ENCODE measurements around the gene WASF2.
"Not testable (repeated sequence)": the region's sequence is repeated elsewhere in the genome, so short reads cannot be mapped to it uniquely, and the experiment has no call there.

Gene WASF2

DNA sequence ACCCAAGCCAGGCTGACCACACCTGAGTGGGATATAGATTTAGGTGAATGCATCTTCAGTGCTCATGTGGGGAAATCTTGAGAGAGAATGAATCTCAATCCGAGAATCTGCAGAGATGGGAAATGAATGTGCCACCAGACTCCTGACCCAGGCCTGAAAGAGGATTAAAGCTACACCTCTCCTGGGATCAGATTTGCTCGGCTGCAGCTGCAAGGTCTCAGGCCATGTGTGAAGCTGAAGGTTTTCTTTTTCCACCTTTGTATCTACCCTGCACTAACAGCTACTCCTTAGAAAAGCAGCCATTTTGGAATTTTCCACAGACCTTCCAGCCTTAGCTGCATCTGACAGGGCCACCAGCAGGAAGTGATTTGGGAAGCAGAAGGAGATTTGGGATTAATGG, 79.3 kb downstream of the WASF2 start:
- no peak overlapping the region for H2AFZ ChIP-seq (ENCODE audit: low read length)
- no peaks in the 10 kb centered on the region for H3K79me2 ChIP-seq (ENCODE audit: insufficient read depth, low read length)
- H3K27ac ChIP-seq (ENCODE audit: low read depth, low read length, poor library complexity, severe bottlenecking): no peak overlapping the region
- no peaks in the 10 kb centered on the region; the same call in 1 of the 2 replicates for H3F3A ChIP-seq (ENCODE audit: insufficient read depth, low read length)
- TF ChIP-seq EZH2 (IDR thresholded peaks at IDR 0.05; ENCODE audit: borderline replicate concordance, low read length): no peak
- TF ChIP-seq, protein P1, sequence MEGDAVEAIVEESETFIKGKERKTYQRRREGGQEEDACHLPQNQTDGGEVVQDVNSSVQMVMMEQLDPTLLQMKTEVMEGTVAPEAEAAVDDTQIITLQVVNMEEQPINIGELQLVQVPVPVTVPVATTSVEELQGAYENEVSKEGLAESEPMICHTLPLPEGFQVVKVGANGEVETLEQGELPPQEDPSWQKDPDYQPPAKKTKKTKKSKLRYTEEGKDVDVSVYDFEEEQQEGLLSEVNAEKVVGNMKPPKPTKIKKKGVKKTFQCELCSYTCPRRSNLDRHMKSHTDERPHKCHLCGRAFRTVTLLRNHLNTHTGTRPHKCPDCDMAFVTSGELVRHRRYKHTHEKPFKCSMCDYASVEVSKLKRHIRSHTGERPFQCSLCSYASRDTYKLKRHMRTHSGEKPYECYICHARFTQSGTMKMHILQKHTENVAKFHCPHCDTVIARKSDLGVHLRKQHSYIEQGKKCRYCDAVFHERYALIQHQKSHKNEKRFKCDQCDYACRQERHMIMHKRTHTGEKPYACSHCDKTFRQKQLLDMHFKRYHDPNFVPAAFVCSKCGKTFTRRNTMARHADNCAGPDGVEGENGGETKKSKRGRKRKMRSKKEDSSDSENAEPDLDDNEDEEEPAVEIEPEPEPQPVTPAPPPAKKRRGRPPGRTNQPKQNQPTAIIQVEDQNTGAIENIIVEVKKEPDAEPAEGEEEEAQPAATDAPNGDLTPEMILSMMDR (IDR thresholded peaks at IDR 0.05; ENCODE audit: low read length): no peak
- no peak overlapping the region for H3K4me3 ChIP-seq (ENCODE audit: low read depth, low read length, poor library complexity, severe bottlenecking)
- H3K4me1 ChIP-seq (ENCODE audit: insufficient read depth, low read length, severe bottlenecking): peaks cover 27% of the 10 kb centered on the region
- H3K27me3 ChIP-seq (ENCODE audit: insufficient read depth, low read length): no peaks in the 10 kb centered on the region
- H4K20me1 ChIP-seq (ENCODE audit: insufficient read depth, low read length): no peaks in the 10 kb centered on the region
- H3K36me3 ChIP-seq (ENCODE audit: insufficient read depth, low read length): peaks cover 92% of the 10 kb centered on the region
- H3K9me3 ChIP-seq (ENCODE audit: low read length): no peaks in the 10 kb centered on the region
- H3K9ac ChIP-seq (ENCODE audit: low read length): no peak overlapping the region
- no peaks in the 10 kb centered on the region for H3K9me2 ChIP-seq (ENCODE audit: low read depth, low read length)
- no peak overlapping the region for H3K4me2 ChIP-seq (ENCODE audit: low read length)

DNA sequence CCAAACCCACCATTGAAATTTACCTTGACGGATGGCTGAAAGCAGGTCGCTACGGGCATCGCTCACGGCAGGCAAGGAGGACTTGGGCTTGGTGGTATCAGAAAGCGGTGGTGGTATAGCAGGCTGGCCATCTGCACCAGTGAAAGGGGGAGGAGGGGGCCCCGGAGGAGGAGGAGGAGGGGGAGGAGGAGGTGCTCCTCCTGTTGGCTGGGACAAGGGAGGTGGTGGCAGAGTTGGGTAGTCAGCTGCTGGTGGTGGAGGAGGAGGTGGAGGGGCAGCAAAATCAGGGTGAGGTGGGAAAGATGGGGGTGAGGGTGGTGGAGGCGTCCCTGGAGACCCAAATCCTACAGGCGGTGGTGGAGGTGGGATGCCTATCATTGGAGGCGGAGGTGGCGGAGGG, 80.3 kb downstream of the WASF2 start:
- H4K20me1 ChIP-seq (ENCODE audit: insufficient read depth, low read length): no peaks in the 10 kb centered on the region
- no peak overlapping the region for H3K4me3 ChIP-seq (ENCODE audit: low read depth, low read length, poor library complexity, severe bottlenecking)
- TF ChIP-seq EZH2 (IDR thresholded peaks at IDR 0.05; ENCODE audit: borderline replicate concordance, low read length): no peak
- TF ChIP-seq, protein P1 (IDR thresholded peaks at IDR 0.05; ENCODE audit: low read length): no peak
- no peak overlapping the region for H3K27ac ChIP-seq (ENCODE audit: low read depth, low read length, poor library complexity, severe bottlenecking)
- no peaks in the 10 kb centered on the region for H3K9me3 ChIP-seq (ENCODE audit: low read length)
- peaks cover 88% of the 10 kb centered on the region for H3K36me3 ChIP-seq (ENCODE audit: insufficient read depth, low read length)
- no peaks in the 10 kb centered on the region for H3K79me2 ChIP-seq (ENCODE audit: insufficient read depth, low read length)
- no peak overlapping the region for H3K4me2 ChIP-seq (ENCODE audit: low read length)
- H3K9ac ChIP-seq (ENCODE audit: low read length): no peak overlapping the region
- H3K4me1 ChIP-seq (ENCODE audit: insufficient read depth, low read length, severe bottlenecking): peaks cover 37% of the 10 kb centered on the region
- H3F3A ChIP-seq (ENCODE audit: insufficient read depth, low read length): no peaks in the 10 kb centered on the region; the same call in 1 of the 2 replicates
- no peak overlapping the region for H2AFZ ChIP-seq (ENCODE audit: low read length)
- no peaks in the 10 kb centered on the region for H3K9me2 ChIP-seq (ENCODE audit: low read depth, low read length)
- no peaks in the 10 kb centered on the region for H3K27me3 ChIP-seq (ENCODE audit: insufficient read depth, low read length)

DNA sequence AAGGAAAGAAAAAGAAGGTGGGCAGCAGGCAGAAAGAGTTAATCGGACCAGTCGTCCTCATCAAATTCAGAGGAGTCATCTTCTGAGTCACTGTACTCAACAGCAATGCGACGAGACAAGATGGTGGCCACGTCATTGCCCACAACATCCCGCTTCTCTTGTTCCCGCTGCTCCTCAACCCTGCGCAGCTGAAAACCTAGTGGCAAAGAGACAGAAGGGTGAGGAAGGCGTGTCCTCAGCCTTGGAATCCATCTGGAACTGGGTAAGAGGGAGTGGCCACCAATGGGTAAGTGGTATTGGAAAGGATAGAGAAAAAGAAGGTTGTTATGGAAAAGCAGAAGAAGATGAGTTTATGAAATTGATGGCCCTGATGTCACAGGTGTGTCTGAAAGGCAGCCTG, 81.8 kb downstream of the WASF2 start:
- H3K9me2 ChIP-seq (ENCODE audit: low read depth, low read length): no peaks in the 10 kb centered on the region
- H3K27me3 ChIP-seq (ENCODE audit: insufficient read depth, low read length): no peaks in the 10 kb centered on the region
- no peaks in the 10 kb centered on the region for H4K20me1 ChIP-seq (ENCODE audit: insufficient read depth, low read length)
- TF ChIP-seq EZH2 (IDR thresholded peaks at IDR 0.05; ENCODE audit: borderline replicate concordance, low read length): no peak
- H3K27ac ChIP-seq (ENCODE audit: low read depth, low read length, poor library complexity, severe bottlenecking): no peak overlapping the region
- no peaks in the 10 kb centered on the region for H3K79me2 ChIP-seq (ENCODE audit: insufficient read depth, low read length)
- peaks cover 73% of the 10 kb centered on the region for H3K36me3 ChIP-seq (ENCODE audit: insufficient read depth, low read length)
- no peak overlapping the region for H3K4me3 ChIP-seq (ENCODE audit: low read depth, low read length, poor library complexity, severe bottlenecking)
- peaks cover 52% of the 10 kb centered on the region for H3K4me1 ChIP-seq (ENCODE audit: insufficient read depth, low read length, severe bottlenecking)
- H3F3A ChIP-seq (ENCODE audit: insufficient read depth, low read length): no peaks in the 10 kb centered on the region; the same call in 1 of the 2 replicates
- H3K9ac ChIP-seq (ENCODE audit: low read length): no peak overlapping the region
- H2AFZ ChIP-seq (ENCODE audit: low read length): no peak overlapping the region
- H3K9me3 ChIP-seq (ENCODE audit: low read length): no peaks in the 10 kb centered on the region
- H3K4me2 ChIP-seq (ENCODE audit: low read length): no peak overlapping the region

DNA sequence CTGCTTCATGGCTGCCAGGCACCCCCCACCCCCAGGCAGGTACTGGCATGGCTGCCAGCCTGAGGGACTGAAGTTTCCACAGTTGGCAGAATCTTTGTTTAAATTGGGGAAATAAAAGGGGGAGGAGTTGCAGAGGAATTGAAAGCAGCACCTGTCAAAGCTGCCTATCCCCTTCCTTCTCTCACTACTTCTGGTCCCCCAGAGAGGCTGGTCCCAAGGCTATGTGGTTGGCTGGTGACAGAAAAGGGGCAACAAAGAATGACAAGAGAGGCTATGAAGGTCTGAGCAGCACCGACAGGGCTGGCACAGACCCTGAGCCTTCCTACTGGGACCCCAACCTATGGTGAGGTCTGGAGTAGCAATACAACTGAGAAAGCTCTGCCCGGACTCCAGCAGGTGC, 83.2 kb downstream of the WASF2 start:
- Histone ChIP-seq H3K9ac (ENCODE audit: low read length) (peak overlapping the region; percentile 43; the same call in 1 of the 2 replicates), H3K27ac (ENCODE audit: low read depth, low read length, poor library complexity, severe bottlenecking) (peak overlapping the region; percentile 94), H3K36me3 (ENCODE audit: insufficient read depth, low read length) (peaks cover 64% of the 10 kb centered on the region), H3K4me1 (ENCODE audit: insufficient read depth, low read length, severe bottlenecking) (peaks cover 62% of the 10 kb centered on the region), H3K4me2 (ENCODE audit: low read length) (peak overlapping the region; percentile 24; the same call in 1 of the 2 replicates)
- not testable (repeated sequence) for H4K20me1 ChIP-seq (ENCODE audit: insufficient read depth, low read length); H3K9me2 ChIP-seq (ENCODE audit: low read depth, low read length); H3F3A ChIP-seq (ENCODE audit: insufficient read depth, low read length); H3K79me2 ChIP-seq (ENCODE audit: insufficient read depth, low read length); H2AFZ ChIP-seq (ENCODE audit: low read length); H3K9me3 ChIP-seq (ENCODE audit: low read length); H3K4me3 ChIP-seq (ENCODE audit: low read depth, low read length, poor library complexity, severe bottlenecking); H3K27me3 ChIP-seq (ENCODE audit: insufficient read depth, low read length)

Measured in OCI-LY1 (cell line).